DMS114 treated with DMSO at 0.1 percent for 48 hours (cell line): ENCODE data around the gene WNT8B.

ENCODE experiments used
- DNase-seq: peaks from one replicate; lab custom pipeline; 2025; ENCODE audit not compliant: unreplicated experiment; lab: John Stamatoyannopoulos, UW

Gene WNT8B

GRCh38 chr10:100462709-100463108, at the start of gene WNT8B:
WNT8B (plus strand) TSS chr10:100463009; CDS start chr10:100463169, 160 bp downstream.
- no peak for DNase-seq

- DNase-seq = no peak
Observed at GRCh38 chr10:100413173-100413572, 49.6 kb upstream of the WNT8B start.

- no peak for DNase-seq
Observed at GRCh38 chr10:100419911-100420449, 42.8 kb upstream of the WNT8B start.

GRCh38 chr10:100427374-100427773, 35.4 kb upstream of the WNT8B start:
- DNase-seq = no peak

GRCh38 chr10:100433253-100434240, 29.3 kb upstream of the WNT8B start:
- DNase-seq = peak; percentile 94

GRCh38 chr10:100436255-100436654, 26.6 kb upstream of the WNT8B start:
- no peak for DNase-seq

- DNase-seq = no peak
Observed at GRCh38 chr10:100438674-100439315, 24.0 kb upstream of the WNT8B start.

- DNase-seq = no peak
Observed at GRCh38 chr10:100442548-100442947, 20.3 kb upstream of the WNT8B start.

- DNase-seq = no peak
Observed at GRCh38 chr10:100446130-100446761, 16.6 kb upstream of the WNT8B start.

- DNase-seq = no peak
Observed at GRCh38 chr10:100447663-100448062, 15.1 kb upstream of the WNT8B start.

GRCh38 chr10:100448951-100449350, 13.9 kb upstream of the WNT8B start:
- DNase-seq = no peak

GRCh38 chr10:100468322-100468721, 5.5 kb downstream of the WNT8B start:
- no peak for DNase-seq

GRCh38 chr10:100468978-100469377, 6.2 kb downstream of the WNT8B start:
- no peak for DNase-seq

GRCh38 chr10:100469756-100470155, 6.9 kb downstream of the WNT8B start:
- no peak for DNase-seq

- no peak for DNase-seq
Observed at GRCh38 chr10:100470367-100470766, 7.6 kb downstream of the WNT8B start.

- no peak for DNase-seq
Observed at GRCh38 chr10:100477970-100478369, 15.2 kb downstream of the WNT8B start.

GRCh38 chr10:100479037-100479436, 16.2 kb downstream of the WNT8B start:
- no peak for DNase-seq

- DNase-seq = no peak
Observed at GRCh38 chr10:100480002-100480401, 17.2 kb downstream of the WNT8B start.

GRCh38 chr10:100481462-100482081, 18.8 kb downstream of the WNT8B start:
- DNase-seq = peak; percentile 91

GRCh38 chr10:100482181-100482833, 19.5 kb downstream of the WNT8B start:
- DNase-seq = peak; percentile 28
